GM10266 (cell line): ENCODE data around the gene CHRNA3.

ENCODE experiments used
- DNase-seq: peaks from one replicate; pipeline ENCODE4 v3.0.0; 2012; ENCODE audit errors: extremely low spot score
- TF ChIP-seq, protein P1 (sequence below): IDR thresholded peaks from 2 replicates; pipeline ENCODE4 v1.5.1; 2012; ENCODE audit warnings: mild to moderate bottlenecking, low read depth; ENCODE audit not compliant: control insufficient read depth, insufficient read depth; ENCODE audit errors: missing control alignments

CHRNA3 gene

DNA sequence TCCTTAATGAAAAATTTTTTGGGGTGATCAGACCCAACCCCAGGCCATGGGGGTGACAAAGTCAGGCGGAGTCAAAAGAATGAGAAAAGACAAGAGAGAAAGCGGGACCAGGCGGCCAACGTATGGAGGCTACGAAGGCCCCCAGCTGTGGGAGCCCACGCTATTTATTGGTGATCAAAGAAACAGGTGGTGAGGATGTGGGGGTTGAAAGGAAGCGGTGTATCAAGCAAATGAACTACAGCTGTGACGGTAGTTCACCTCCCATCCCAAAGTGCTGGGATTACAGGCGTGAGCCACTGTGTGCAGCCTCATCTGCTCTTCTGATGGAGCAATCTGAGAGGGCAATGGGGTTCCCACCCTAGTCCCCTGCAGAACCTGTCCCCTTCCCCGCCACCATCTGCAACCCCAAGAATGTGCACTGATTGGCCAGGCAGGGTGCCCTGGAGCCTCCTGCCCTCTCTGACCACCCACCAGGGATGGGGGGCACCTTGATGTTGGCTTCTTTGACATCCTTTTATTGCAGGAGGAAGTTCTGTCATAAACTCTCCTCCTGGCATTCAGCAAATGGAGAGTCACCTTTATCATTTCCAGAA lies 1.1 kb upstream of the CHRNA3 start:
- DNase-seq: no peak
- TF ChIP-seq, protein P1, sequence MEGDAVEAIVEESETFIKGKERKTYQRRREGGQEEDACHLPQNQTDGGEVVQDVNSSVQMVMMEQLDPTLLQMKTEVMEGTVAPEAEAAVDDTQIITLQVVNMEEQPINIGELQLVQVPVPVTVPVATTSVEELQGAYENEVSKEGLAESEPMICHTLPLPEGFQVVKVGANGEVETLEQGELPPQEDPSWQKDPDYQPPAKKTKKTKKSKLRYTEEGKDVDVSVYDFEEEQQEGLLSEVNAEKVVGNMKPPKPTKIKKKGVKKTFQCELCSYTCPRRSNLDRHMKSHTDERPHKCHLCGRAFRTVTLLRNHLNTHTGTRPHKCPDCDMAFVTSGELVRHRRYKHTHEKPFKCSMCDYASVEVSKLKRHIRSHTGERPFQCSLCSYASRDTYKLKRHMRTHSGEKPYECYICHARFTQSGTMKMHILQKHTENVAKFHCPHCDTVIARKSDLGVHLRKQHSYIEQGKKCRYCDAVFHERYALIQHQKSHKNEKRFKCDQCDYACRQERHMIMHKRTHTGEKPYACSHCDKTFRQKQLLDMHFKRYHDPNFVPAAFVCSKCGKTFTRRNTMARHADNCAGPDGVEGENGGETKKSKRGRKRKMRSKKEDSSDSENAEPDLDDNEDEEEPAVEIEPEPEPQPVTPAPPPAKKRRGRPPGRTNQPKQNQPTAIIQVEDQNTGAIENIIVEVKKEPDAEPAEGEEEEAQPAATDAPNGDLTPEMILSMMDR: no peak

DNA sequence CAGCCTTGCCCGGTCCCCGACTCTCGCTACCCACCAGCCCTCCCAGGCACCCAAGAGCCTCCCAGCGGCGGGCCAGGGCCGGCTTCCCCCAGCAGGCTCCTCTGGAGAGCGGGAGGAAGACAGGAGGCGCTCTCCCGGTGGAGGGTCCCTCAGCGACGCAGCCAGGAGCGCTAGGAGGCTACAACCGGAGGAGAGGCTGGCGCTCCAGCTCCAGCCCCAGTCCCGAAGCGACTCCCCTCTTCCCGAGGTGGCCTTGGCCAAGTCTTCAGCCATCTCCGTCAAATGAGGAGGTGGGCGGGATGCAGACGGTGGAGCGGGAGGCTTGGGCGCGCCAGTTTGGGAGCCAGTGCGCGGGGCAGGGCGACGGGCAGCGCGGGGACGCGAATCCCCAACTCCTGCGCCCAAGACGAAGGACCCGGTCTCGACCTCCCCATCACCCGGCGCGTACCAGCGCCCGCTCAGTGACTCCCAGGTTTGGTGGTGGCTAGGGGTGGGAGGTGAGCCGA lies 722 bp downstream of the CHRNA3 start:
- TF ChIP-seq, protein P1: no peak
- no peak for DNase-seq

DNA sequence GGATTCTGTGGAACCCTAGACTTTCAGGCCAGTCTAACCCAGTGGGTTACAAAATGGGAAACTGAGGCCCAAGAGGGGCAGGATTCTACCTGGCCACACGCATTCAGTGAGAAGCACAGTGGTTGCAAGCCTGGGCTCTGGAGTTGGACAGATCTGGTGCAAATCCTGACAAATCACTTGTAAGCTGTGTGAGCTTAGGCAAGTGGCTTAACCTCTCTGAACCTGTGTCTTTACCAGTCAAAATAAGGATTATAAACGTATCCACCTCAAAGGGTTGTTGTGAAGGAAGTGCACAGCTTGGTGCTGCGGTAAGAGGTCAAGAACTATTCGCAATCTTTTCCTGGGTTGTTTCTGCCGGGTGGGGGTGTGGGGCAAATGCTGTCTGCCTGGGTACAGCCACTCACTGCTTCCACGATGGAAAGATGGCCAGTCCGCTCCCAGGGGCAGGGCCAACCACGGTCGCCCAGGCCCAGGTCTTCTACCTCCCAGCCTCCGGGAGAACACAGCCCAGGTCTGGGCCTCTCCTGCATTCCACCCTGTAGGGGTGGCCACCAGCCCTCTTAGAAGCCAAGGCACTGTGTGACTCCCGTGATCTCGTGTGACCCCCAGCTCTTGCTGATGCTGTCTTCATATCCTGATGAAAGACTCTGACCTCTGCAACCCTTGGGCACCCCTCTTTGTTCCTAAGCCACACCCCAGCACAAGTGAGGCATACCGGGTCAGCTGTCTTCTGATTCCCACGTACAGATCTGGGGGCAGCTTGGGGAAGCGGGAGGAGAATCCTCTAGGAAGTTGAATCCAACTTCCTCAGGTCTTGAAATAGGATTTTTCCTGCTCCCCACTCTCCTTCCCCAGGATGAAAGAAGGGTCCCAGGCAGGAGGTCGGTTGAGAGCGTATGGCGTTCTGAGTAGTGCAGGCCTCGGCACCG lies 1.5 kb downstream of the CHRNA3 start:
- TF ChIP-seq, protein P1: no peak
- no peak for DNase-seq

DNA sequence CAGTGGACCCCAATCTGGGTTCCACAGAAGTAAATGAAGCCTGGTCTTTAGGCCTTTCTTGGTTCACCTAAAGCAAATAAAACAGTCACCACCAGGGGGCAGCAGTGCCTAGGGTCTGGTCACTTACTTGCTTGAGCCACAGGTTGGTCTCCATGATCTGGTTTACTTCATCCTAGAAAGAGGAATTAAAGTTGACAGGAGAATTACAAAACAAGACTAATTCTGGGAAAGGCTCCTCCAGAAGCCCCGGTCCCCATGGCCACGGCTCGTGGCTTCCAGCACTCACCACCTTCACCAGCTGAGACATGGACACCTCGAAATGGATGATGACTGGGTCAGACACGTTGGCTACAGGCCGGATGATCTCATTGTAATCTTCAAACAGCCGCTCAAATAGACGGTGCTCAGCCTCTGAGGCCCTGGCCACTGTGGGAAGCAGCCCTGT lies 2.3 kb downstream of the CHRNA3 start:
- TF ChIP-seq, protein P1: peak; percentile 78
- peak; percentile 86 for DNase-seq

DNA sequence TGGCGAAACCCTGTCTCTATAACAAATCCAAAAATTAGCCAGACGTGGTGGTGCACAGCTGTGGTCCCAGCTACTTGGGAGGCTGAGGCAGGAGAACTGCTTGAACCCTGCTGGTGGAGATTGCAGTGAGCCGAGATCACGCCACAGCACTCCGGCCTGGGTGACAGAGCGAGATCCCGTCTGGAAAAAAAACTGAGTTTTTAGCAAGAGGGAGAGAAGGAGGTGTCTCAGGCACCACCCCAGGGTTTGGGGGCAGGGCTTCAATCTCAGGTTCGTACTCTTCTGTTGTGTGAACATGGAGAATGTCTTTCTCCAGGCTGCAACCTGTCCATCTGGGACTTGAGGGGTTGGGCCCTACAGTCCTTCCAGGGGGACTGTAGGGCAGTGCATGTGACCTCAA lies 2.7 kb downstream of the CHRNA3 start:
- TF ChIP-seq, protein P1: peak; percentile 5
- no peak for DNase-seq

DNA sequence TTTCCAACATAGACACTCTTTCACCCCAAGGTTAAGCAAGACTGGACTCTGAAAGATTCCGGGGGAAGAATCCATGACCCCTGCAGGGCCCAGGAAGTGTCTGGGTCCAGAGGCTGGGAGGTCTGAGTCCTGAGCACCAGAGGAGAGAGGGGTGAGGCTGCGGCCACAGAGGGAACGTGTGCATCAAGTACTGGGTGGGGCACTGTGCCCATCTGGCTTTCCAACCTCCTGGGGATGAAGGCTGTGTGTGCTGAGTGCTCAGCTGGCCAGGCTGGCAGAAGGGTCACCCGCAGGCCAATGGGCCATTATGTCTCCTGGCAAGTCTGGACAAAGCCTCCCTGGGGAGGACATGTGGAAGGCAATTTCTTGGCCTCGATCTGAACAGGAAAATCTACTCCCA lies 3.3 kb downstream of the CHRNA3 start:
- no peak for DNase-seq
- TF ChIP-seq, protein P1: no peak

DNA sequence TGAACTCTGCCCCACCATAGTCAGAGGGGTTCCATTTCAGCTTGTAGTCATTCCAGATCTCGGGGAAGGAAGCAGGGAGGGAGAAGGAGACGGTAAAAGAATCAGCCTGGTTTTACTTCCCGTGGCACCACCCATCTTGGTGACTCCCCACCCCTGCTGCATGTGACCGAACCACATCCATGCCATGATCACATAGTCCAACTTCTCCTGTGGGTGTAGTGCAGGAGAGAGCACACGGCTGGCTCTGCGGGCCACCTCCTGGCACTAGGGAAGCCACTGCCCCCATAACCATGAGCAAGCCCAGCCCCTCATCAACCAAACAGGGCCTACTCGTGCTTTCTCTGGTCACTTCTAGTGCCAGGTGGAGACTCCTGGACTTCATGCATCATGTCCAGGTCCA lies 3.7 kb downstream of the CHRNA3 start:
- TF ChIP-seq, protein P1: no peak
- DNase-seq: no peak
